CD14-positive monocyte (primary cell): Measurements from ENCODE around the gene CPAMD8. TPM values are rescaled to one million over a fixed set of nuclear protein-coding genes. Genes with fewer than 3 reads are reported as not detected.
A peak's percentile ranks its signal among the peaks of the same experiment; 100 is the strongest.

Experiments used
- DNase-seq, 3 donors: peaks; one replicate each; pipeline ENCODE4 v3.0.0-alpha.2; 2011 to 2022
- H2AFZ ChIP-seq: 2 replicates; pipeline ENCODE4 v1.6.0; 2012; ENCODE audit warnings: mild to moderate bottlenecking, low read depth, low read length, inconsistent platforms; ENCODE audit not compliant: insufficient read depth, poor library complexity, severe bottlenecking
- H3K27ac ChIP-seq, 2 donors: 1 replicate in 1 of 2; 2 replicates in 1 of 2; pipeline ENCODE4 v1.5.1; 2012 to 2013; ENCODE audit warnings: low read length in 2 of 2, control low read depth in 1 of 2, inconsistent platforms in 1 of 2, low read depth in 1 of 2, mild to moderate bottlenecking in 1 of 2
- H3K27me3 ChIP-seq, 2 donors: one replicate each; pipeline versions ENCODE4 v1.6.0 to v1.6.1; 2011 to 2013; ENCODE audit warnings: low read length in 2 of 2; ENCODE audit not compliant: control insufficient read depth in 2 of 2, insufficient read depth in 2 of 2
- H3K36me3 ChIP-seq, 2 donors: replicated peaks in 1 of 2; 1 replicate in 1 of 2; 2 replicates in 1 of 2; pipeline versions ENCODE4 v1.5.1 to v1.6.1; 2012 to 2013; ENCODE audit warnings: low read length in 2 of 2, control low read depth in 1 of 2, inconsistent platforms in 1 of 2, mild to moderate bottlenecking in 1 of 2; ENCODE audit not compliant: insufficient read depth in 2 of 2, control insufficient read depth in 1 of 2
- H3K4me1 ChIP-seq, 2 donors: 1 replicate in 1 of 2; 2 replicates in 1 of 2; pipeline versions ENCODE4 v1.5.1 to v1.6.1; 2012 to 2013; ENCODE audit warnings: low read length in 2 of 2, control low read depth in 1 of 2, inconsistent platforms in 1 of 2, mild to moderate bottlenecking in 1 of 2, moderate library complexity in 1 of 2; ENCODE audit not compliant: insufficient read depth in 2 of 2, control insufficient read depth in 1 of 2
- H3K4me2 ChIP-seq: replicated peaks from 2 replicates; pipeline ENCODE3; 2012; ENCODE audit warnings: low read length, moderate library complexity, mild to moderate bottlenecking; ENCODE audit not compliant: poor library complexity, severe bottlenecking; ENCODE audit errors: extremely low read depth
- H3K4me3 ChIP-seq, 3 experiments: fragments of 200-600 bp in 1 of 3; sonication (generic) in 1 of 3; replicated peaks in 1 of 3; 1 replicate in 2 of 3; 2 replicates in 1 of 3; pipeline ENCODE4 v1.5.1; 2011 to 2013; ENCODE audit warnings: low read length in 3 of 3, mild to moderate bottlenecking in 3 of 3, control low read depth in 2 of 3, low read depth in 2 of 3, inconsistent platforms in 1 of 3, moderate library complexity in 1 of 3
- H3K79me2 ChIP-seq: 2 replicates; pipeline ENCODE4 v1.6.0; 2012; ENCODE audit warnings: mild to moderate bottlenecking, control low read depth, inconsistent platforms, low read length, moderate library complexity; ENCODE audit not compliant: insufficient read depth
- H3K9ac ChIP-seq: 2 replicates; pipeline ENCODE4 v1.6.0; 2017; ENCODE audit warnings: low read length, mild to moderate bottlenecking; ENCODE audit not compliant: insufficient read depth, poor library complexity, severe bottlenecking
- H3K9me3 ChIP-seq, 2 donors: replicated peaks in 1 of 2; 1 replicate in 1 of 2; 2 replicates in 1 of 2; pipeline versions ENCODE4 v1.5.1 to v1.6.1; 2012 to 2013; ENCODE audit warnings: low read length in 2 of 2, control low read depth in 1 of 2; ENCODE audit not compliant: control insufficient read depth in 1 of 2, insufficient read depth in 1 of 2
- H4K20me1 ChIP-seq: 2 replicates; pipeline ENCODE4 v1.6.0; 2012; ENCODE audit warnings: mild to moderate bottlenecking, low read length, control low read depth, moderate library complexity; ENCODE audit not compliant: insufficient read depth
- H3K27ac Mint-ChIP-seq, 7 donors: one replicate each; pipeline ENCODE4 v1.8.0; 2020; ENCODE audit warnings: mild to moderate bottlenecking in 7 of 7, mixed read lengths in 7 of 7, moderate library complexity in 6 of 7, inconsistent platforms in 2 of 7
- H3K27me3 Mint-ChIP-seq, 3 donors: one replicate each; pipeline ENCODE4 v1.8.0; 2021 to 2022; ENCODE audit warnings: low read depth in 3 of 3, mild to moderate bottlenecking in 3 of 3, mixed read lengths in 3 of 3, moderate library complexity in 3 of 3, inconsistent platforms in 1 of 3
- H3K36me3 Mint-ChIP-seq, 2 donors: one replicate each; pipeline ENCODE4 v1.8.0; 2020; ENCODE audit warnings: mixed read lengths in 2 of 2, inconsistent platforms in 1 of 2, mild to moderate bottlenecking in 1 of 2
- H3K4me1 Mint-ChIP-seq: one replicate; pipeline ENCODE4 v1.8.0; 2020; ENCODE audit warnings: mild to moderate bottlenecking, mixed read lengths
- H3K4me3 Mint-ChIP-seq, 2 donors: one replicate each; pipeline ENCODE4 v1.8.0; 2020; ENCODE audit warnings: mild to moderate bottlenecking in 2 of 2, mixed read lengths in 2 of 2, moderate library complexity in 1 of 2
- H3K9me3 Mint-ChIP-seq, 7 donors: one replicate each; pipeline ENCODE4 v1.8.0; 2020 to 2022; ENCODE audit warnings: mixed read lengths in 7 of 7, mild to moderate bottlenecking in 6 of 7, moderate library complexity in 6 of 7, inconsistent platforms in 2 of 7
- CTCF ChIP-seq: fragments of 200-600 bp; IDR thresholded peaks from one replicate; pipeline ENCODE4 v1.8.0; 2022; ENCODE audit warnings: antibody characterized with exemption, mild to moderate bottlenecking
- WGBS: methylation state at CpG from one replicate; pipeline ENCODE4 v1.1.5; 2013; ENCODE audit warnings: missing lambda C conversion rate; ENCODE audit not compliant: insufficient coverage; 5-methylcytosine and 5-hydroxymethylcytosine counted together
- intact Hi-C, 2 donors: fragments of 100-400 bp; cut with micrococcal nuclease; formaldehyde crosslinking; loops; one replicate each; pipeline versions ENCODE4 v1.15.0 to v1.15.1; 2023
- polyA plus RNA-seq, 3 donors: library from polyadenylated mRNA; depleted of rRNA in 1 of 3; unstranded in 2 of 3; stranded (reverse) in 1 of 3; fragments of 300-500 nt in 2 of 3; fragments of >200 nt in 1 of 3; fragmentation: Illumina TruSeq in 2 of 3; gene quantifications; 1 replicate in 2 of 3; 2 replicates in 1 of 3; pipeline ENCODE4 v1.2.3, GENCODE V29; 2012 to 2021

Gene CPAMD8
- polyA plus RNA-seq, 3 donors = 5.1 to 53.4 (median 5.4) TPM

- no peaks in the 10 kb centered on the region for H3K9me3 ChIP-seq
- Mint-ChIP-seq H3K36me3 (peaks cover 53 to 62% of the 10 kb centered on the region in 2 donors), H3K27me3 (no peaks in the 10 kb centered on the region), H3K27ac (peak overlapping the region; percentile 43 to 76 (median 62)), H3K4me3 (no peak overlapping the region), H3K9me3 (peaks cover 0 to 2% (median 0%) of the 10 kb centered on the region in 7 donors), H3K4me1 (peaks cover 30% of the 10 kb centered on the region)
- H3K4me1 ChIP-seq = peaks cover 12 to 13% of the 10 kb centered on the region in 2 donors
- no peaks in the 10 kb centered on the region for H3K27me3 ChIP-seq
- intact Hi-C loops = no loop called here
- WGBS = no CpG with 5 or more reads among the region's 3 CpGs
- peak overlapping the region; percentile 27 to 44 for H3K27ac ChIP-seq
- no peak overlapping the region for H3K4me3 ChIP-seq
- H4K20me1 ChIP-seq = no peaks in the 10 kb centered on the region
- DNase-seq = no peak
- peaks cover 45% of the 10 kb centered on the region for H3K79me2 ChIP-seq
- no peak for TF ChIP-seq CTCF
- peaks cover 27 to 64% of the 10 kb centered on the region in 2 donors for H3K36me3 ChIP-seq
- H3K4me2 ChIP-seq = peak overlapping the region; percentile 12
- no peak overlapping the region for H2AFZ ChIP-seq
- no peak overlapping the region for H3K9ac ChIP-seq
Measured at GRCh38 chr19:17061205-17061604, 34.6 kb upstream of the CPAMD8 start.

- WGBS = 7% methylated on average over 1 of the region's 3 CpGs
- Histone ChIP-seq H3K9me3 (no peaks in the 10 kb centered on the region), H3K4me3 (no peak overlapping the region), H4K20me1 (no peaks in the 10 kb centered on the region), H3K4me2 (peak overlapping the region; percentile 12), H3K27me3 (no peaks in the 10 kb centered on the region), H3K4me1 (peaks cover 12 to 13% of the 10 kb centered on the region in 2 donors), H3K36me3 (peaks cover 31 to 68% of the 10 kb centered on the region in 2 donors), H3K9ac (no peak overlapping the region), H2AFZ (no peak overlapping the region), H3K27ac (peak overlapping the region; percentile 27 to 44), H3K79me2 (peaks cover 41% of the 10 kb centered on the region)
- intact Hi-C loops = no loop called here
- no peak for TF ChIP-seq CTCF
- Mint-ChIP-seq H3K27me3 (no peaks in the 10 kb centered on the region), H3K4me1 (peaks cover 29% of the 10 kb centered on the region), H3K27ac (peak overlapping the region; percentile 49 to 83 (median 62)), H3K9me3 (peaks cover 0 to 2% (median 0%) of the 10 kb centered on the region in 7 donors), H3K36me3 (peaks cover 57 to 66% of the 10 kb centered on the region in 2 donors), H3K4me3 (no peak overlapping the region)
- DNase-seq = peak in 1 of 3 donors; percentile 11
Measured at GRCh38 chr19:17060802-17061201, 34.2 kb upstream of the CPAMD8 start.
